Measurements from ENCODE around the gene DDX56. TPM values are rescaled to one million over a fixed set of nuclear protein-coding genes. Genes with fewer than 3 reads are reported as not detected.

Gene DDX56
- total and polyA plus RNA-seq, 9 of the 15 experiments (the other 6 are each of a cell fraction or from before 2014, with no cell fraction given), result 33.0 to 145 (median 102) TPM

DNA sequence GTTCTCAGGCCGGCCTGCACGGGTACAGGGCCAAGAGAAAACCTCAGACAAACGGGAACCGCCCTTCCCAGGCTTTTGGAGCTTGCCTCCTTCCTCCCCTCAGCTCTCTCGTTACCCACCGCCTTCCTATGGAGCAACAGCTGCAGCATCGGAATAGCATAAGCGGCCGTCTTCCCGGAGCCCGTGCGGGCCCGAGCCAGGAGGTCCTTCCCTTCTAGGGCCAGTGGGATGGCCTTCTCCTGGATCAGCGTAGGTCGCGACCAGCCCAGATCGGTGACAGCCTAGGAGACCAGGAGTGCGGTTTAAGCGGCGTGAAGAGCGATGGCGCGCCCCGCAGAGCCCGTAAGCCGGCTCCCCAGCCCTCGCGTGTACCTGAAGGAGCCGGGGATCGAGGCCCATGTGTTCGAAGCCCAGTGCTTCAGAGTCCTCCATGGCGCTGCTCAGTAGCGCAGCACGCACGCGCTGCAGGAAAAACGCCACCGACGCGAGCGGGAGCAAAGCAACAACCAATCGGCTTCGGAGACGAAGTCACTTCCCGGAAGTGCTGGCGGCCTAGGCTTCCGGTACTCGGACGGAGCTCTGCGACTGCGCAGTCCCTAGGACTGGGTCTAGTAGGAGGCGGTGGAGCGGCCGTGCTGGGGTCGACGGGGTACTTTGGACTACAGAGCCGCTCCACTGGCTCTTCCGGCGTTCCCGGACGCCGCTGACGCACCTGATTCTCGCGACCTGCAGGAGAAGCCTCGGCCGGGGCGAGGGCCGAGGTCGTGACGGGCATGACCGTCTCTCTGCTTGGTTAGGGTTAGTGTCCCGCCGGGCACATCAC is at the start of gene DDX56 (continued):
- TF ChIP-seq, protein P1, sequence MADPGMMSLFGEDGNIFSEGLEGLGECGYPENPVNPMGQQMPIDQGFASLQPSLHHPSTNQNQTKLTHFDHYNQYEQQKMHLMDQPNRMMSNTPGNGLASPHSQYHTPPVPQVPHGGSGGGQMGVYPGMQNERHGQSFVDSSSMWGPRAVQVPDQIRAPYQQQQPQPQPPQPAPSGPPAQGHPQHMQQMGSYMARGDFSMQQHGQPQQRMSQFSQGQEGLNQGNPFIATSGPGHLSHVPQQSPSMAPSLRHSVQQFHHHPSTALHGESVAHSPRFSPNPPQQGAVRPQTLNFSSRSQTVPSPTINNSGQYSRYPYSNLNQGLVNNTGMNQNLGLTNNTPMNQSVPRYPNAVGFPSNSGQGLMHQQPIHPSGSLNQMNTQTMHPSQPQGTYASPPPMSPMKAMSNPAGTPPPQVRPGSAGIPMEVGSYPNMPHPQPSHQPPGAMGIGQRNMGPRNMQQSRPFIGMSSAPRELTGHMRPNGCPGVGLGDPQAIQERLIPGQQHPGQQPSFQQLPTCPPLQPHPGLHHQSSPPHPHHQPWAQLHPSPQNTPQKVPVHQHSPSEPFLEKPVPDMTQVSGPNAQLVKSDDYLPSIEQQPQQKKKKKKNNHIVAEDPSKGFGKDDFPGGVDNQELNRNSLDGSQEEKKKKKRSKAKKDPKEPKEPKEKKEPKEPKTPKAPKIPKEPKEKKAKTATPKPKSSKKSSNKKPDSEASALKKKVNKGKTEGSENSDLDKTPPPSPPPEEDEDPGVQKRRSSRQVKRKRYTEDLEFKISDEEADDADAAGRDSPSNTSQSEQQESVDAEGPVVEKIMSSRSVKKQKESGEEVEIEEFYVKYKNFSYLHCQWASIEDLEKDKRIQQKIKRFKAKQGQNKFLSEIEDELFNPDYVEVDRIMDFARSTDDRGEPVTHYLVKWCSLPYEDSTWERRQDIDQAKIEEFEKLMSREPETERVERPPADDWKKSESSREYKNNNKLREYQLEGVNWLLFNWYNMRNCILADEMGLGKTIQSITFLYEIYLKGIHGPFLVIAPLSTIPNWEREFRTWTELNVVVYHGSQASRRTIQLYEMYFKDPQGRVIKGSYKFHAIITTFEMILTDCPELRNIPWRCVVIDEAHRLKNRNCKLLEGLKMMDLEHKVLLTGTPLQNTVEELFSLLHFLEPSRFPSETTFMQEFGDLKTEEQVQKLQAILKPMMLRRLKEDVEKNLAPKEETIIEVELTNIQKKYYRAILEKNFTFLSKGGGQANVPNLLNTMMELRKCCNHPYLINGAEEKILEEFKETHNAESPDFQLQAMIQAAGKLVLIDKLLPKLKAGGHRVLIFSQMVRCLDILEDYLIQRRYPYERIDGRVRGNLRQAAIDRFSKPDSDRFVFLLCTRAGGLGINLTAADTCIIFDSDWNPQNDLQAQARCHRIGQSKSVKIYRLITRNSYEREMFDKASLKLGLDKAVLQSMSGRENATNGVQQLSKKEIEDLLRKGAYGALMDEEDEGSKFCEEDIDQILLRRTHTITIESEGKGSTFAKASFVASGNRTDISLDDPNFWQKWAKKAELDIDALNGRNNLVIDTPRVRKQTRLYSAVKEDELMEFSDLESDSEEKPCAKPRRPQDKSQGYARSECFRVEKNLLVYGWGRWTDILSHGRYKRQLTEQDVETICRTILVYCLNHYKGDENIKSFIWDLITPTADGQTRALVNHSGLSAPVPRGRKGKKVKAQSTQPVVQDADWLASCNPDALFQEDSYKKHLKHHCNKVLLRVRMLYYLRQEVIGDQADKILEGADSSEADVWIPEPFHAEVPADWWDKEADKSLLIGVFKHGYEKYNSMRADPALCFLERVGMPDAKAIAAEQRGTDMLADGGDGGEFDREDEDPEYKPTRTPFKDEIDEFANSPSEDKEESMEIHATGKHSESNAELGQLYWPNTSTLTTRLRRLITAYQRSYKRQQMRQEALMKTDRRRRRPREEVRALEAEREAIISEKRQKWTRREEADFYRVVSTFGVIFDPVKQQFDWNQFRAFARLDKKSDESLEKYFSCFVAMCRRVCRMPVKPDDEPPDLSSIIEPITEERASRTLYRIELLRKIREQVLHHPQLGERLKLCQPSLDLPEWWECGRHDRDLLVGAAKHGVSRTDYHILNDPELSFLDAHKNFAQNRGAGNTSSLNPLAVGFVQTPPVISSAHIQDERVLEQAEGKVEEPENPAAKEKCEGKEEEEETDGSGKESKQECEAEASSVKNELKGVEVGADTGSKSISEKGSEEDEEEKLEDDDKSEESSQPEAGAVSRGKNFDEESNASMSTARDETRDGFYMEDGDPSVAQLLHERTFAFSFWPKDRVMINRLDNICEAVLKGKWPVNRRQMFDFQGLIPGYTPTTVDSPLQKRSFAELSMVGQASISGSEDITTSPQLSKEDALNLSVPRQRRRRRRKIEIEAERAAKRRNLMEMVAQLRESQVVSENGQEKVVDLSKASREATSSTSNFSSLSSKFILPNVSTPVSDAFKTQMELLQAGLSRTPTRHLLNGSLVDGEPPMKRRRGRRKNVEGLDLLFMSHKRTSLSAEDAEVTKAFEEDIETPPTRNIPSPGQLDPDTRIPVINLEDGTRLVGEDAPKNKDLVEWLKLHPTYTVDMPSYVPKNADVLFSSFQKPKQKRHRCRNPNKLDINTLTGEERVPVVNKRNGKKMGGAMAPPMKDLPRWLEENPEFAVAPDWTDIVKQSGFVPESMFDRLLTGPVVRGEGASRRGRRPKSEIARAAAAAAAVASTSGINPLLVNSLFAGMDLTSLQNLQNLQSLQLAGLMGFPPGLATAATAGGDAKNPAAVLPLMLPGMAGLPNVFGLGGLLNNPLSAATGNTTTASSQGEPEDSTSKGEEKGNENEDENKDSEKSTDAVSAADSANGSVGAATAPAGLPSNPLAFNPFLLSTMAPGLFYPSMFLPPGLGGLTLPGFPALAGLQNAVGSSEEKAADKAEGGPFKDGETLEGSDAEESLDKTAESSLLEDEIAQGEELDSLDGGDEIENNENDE (IDR thresholded peaks at IDR 0.05; ENCODE audit: low read depth, low read length), result no peak
- TF ChIP-seq ZFX (CRISPR knock-in tag; IDR thresholded peaks at IDR 0.05), result peak; percentile 84
- TF ChIP-seq, protein P2, sequence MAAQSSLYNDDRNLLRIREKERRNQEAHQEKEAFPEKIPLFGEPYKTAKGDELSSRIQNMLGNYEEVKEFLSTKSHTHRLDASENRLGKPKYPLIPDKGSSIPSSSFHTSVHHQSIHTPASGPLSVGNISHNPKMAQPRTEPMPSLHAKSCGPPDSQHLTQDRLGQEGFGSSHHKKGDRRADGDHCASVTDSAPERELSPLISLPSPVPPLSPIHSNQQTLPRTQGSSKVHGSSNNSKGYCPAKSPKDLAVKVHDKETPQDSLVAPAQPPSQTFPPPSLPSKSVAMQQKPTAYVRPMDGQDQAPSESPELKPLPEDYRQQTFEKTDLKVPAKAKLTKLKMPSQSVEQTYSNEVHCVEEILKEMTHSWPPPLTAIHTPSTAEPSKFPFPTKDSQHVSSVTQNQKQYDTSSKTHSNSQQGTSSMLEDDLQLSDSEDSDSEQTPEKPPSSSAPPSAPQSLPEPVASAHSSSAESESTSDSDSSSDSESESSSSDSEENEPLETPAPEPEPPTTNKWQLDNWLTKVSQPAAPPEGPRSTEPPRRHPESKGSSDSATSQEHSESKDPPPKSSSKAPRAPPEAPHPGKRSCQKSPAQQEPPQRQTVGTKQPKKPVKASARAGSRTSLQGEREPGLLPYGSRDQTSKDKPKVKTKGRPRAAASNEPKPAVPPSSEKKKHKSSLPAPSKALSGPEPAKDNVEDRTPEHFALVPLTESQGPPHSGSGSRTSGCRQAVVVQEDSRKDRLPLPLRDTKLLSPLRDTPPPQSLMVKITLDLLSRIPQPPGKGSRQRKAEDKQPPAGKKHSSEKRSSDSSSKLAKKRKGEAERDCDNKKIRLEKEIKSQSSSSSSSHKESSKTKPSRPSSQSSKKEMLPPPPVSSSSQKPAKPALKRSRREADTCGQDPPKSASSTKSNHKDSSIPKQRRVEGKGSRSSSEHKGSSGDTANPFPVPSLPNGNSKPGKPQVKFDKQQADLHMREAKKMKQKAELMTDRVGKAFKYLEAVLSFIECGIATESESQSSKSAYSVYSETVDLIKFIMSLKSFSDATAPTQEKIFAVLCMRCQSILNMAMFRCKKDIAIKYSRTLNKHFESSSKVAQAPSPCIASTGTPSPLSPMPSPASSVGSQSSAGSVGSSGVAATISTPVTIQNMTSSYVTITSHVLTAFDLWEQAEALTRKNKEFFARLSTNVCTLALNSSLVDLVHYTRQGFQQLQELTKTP (IDR thresholded peaks at IDR 0.05; ENCODE audit: low read depth in 1 of 2, partially characterized antibody in 2 of 2), result no peak
- TF ChIP-seq, protein P3, sequence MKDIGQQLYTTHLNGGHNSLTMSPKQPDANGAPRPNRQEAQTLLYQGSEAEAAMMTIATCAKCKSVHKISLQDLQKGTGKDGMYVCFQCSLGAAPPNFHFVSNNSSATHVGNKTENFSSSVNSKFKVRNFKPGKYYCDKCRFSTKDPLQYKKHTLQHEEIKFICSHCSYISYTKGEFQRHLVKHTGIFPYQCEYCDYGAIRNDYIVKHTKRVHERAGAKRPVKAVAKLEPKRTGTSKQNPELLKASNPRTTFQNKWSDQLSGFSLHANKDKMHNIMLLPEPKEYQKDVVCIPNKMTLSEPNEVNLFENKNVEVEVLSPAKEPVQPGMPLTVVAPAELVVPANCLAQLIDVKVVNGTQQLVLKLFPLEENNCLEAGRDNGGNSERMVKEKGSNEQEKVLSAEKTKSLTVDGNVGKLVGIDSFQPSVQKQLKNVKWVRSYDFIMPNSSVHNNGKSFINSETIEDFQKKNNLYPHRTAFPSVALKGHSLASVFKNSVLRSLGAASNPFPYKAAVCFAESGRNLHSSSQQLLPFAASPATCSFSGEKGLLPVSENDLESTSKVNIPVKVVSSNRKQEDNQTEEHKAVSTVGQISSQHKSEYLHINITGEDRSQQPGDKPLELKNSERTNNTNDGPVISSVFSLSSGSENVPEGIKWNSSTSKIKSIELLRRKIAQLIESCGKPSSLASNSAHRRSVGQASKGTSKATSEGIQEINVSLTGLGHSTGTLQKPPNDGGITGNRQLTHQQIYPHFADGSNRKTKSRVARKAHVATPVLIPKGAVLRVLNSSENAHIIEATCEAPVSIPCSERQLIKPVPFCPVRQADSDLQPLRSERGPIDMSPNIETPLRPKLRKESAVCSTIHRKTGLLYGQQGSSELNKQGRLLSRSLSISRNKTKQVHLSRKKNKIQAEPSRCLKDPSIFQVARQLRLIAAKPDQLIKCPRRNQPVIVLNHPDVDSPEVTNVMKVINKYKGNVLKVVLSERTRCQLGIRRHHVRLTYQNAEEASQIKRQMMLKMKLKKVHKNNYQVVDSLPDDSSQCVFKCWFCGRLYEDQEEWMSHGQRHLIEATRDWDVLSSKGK (CRISPR knock-in tag; IDR thresholded peaks at IDR 0.05), result no peak
- TF ChIP-seq NEUROD1 (IDR thresholded peaks at IDR 0.05; ENCODE audit: borderline replicate concordance, low read depth, low read length, partially characterized antibody), result peak; percentile 32
- no peak for TF ChIP-seq ZNF197 (CRISPR knock-in tag; IDR thresholded peaks at IDR 0.05; ENCODE audit: low read depth)
